ENCODE measurements around the gene AMBRA1. TPM values are rescaled to one million over a fixed set of nuclear protein-coding genes. Genes with fewer than 3 reads are reported as not detected.

The AMBRA1 gene
- total RNA-seq, 1 donor from 2014 or later: 36.9 TPM

DNA sequence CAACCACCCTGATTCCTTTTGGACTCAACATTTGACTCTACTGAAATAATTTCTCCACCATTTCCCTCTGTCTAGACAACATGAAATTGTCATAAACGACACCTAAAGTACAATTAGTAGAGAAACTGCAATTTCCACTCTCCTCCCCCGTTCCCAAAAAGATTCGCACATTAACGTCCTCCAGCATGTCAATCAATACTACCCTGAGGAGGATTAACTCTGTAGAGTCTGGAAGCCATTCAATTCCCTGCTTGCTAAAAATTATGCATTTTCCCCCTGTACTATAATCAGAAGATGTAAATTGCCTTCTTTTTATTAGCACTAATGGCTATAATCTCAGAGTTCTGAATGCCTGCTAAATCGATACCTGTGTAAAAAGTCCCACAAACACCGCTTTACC is 70.5 kb downstream of the AMBRA1 start:
- H3K27me3 Mint-ChIP-seq (ENCODE audit: unreplicated experiment): peaks cover 1% of the 10 kb centered on the region
- H3K27ac Mint-ChIP-seq (ENCODE audit: unreplicated experiment): no peak overlapping the region
- H3K4me1 Mint-ChIP-seq (ENCODE audit: unreplicated experiment): peaks cover 5% of the 10 kb centered on the region
- no peaks in the 10 kb centered on the region for H3K9me3 Mint-ChIP-seq (ENCODE audit: unreplicated experiment)
- no peak for DNase-seq (ENCODE audit: low spot score)
- H3K4me3 Mint-ChIP-seq (ENCODE audit: unreplicated experiment): no peak overlapping the region
- H3K36me3 Mint-ChIP-seq (ENCODE audit: low read depth, unreplicated experiment): no peaks in the 10 kb centered on the region
- TF ChIP-seq, protein P1, sequence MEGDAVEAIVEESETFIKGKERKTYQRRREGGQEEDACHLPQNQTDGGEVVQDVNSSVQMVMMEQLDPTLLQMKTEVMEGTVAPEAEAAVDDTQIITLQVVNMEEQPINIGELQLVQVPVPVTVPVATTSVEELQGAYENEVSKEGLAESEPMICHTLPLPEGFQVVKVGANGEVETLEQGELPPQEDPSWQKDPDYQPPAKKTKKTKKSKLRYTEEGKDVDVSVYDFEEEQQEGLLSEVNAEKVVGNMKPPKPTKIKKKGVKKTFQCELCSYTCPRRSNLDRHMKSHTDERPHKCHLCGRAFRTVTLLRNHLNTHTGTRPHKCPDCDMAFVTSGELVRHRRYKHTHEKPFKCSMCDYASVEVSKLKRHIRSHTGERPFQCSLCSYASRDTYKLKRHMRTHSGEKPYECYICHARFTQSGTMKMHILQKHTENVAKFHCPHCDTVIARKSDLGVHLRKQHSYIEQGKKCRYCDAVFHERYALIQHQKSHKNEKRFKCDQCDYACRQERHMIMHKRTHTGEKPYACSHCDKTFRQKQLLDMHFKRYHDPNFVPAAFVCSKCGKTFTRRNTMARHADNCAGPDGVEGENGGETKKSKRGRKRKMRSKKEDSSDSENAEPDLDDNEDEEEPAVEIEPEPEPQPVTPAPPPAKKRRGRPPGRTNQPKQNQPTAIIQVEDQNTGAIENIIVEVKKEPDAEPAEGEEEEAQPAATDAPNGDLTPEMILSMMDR (IDR thresholded peaks at IDR 0.05; ENCODE audit: unreplicated experiment): no peak

DNA sequence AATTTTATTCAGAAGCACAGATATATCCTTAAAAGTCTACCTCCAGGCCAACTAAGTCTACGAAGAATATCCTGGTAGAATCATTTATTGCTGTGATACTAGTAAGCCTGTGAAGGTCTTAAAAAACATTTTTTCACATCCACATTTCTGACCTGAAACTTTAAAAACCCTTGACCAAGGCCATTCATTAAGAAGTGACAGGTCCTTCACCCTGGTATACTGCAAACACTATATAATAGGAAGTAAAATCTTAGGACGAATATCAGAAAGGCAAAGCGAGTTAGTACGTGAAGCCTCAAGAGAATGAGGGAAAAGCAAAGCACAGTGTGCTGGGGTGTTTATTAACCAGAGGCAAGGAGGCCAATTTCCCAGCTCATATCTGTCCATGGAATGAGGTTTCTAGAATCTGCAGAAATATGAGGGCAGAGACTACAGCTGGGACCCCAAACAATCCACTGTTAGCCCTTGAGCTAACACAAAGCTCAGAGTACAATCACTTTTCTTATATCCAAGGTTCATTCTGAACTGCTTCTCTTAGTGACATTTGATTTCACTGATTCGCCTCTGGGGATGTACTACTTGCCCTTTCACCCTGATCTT is 71.0 kb downstream of the AMBRA1 start:
- Mint-ChIP-seq H3K4me1 (ENCODE audit: unreplicated experiment) (peaks cover 5% of the 10 kb centered on the region), H3K27me3 (ENCODE audit: unreplicated experiment) (peaks cover 1% of the 10 kb centered on the region), H3K4me3 (ENCODE audit: unreplicated experiment) (no peak overlapping the region), H3K27ac (ENCODE audit: unreplicated experiment) (no peak overlapping the region), H3K36me3 (ENCODE audit: low read depth, unreplicated experiment) (no peaks in the 10 kb centered on the region), H3K9me3 (ENCODE audit: unreplicated experiment) (no peaks in the 10 kb centered on the region)
- TF ChIP-seq, protein P1 (IDR thresholded peaks at IDR 0.05; ENCODE audit: unreplicated experiment): no peak
- DNase-seq (ENCODE audit: low spot score): no peak

DNA sequence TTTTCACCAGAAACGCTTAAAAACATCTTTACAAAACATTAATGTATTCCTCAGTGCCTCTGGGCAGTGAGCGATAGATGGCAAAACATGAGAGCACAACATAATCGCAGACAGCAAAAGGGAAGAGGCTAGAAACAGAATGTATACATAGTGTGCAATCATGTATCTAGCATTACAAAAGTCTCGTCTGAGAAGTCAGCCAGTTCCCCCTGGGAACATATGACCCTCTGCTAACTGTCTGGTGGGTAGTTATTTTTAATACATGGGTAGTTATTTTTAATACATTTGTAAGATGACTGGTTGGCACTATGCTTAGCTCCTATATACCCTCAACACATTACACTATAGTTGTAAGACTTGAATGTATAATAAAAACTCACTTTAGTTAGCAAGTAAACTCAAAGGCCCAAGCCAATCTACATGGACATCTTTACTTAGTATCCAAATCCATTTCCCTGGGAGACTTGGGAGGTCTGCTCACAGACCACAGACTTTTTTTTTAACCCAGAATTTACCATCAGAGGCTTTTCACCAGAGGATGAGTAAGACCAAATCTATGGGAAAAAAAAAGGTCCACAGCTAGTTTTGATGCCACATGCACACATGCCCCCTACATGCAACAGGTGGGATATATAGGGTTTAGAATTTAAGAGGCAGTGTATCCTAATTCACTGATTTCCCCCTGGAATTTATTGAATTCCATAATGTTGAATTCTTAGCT is 71.7 kb downstream of the AMBRA1 start:
- Mint-ChIP-seq H3K4me3 (ENCODE audit: unreplicated experiment) (no peak overlapping the region), H3K36me3 (ENCODE audit: low read depth, unreplicated experiment) (no peaks in the 10 kb centered on the region), H3K27me3 (ENCODE audit: unreplicated experiment) (peaks cover 1% of the 10 kb centered on the region), H3K9me3 (ENCODE audit: unreplicated experiment) (no peaks in the 10 kb centered on the region), H3K4me1 (ENCODE audit: unreplicated experiment) (peaks cover 5% of the 10 kb centered on the region), H3K27ac (ENCODE audit: unreplicated experiment) (no peak overlapping the region)
- DNase-seq (ENCODE audit: low spot score): no peak
- TF ChIP-seq, protein P1 (IDR thresholded peaks at IDR 0.05; ENCODE audit: unreplicated experiment): peak; percentile 45

DNA sequence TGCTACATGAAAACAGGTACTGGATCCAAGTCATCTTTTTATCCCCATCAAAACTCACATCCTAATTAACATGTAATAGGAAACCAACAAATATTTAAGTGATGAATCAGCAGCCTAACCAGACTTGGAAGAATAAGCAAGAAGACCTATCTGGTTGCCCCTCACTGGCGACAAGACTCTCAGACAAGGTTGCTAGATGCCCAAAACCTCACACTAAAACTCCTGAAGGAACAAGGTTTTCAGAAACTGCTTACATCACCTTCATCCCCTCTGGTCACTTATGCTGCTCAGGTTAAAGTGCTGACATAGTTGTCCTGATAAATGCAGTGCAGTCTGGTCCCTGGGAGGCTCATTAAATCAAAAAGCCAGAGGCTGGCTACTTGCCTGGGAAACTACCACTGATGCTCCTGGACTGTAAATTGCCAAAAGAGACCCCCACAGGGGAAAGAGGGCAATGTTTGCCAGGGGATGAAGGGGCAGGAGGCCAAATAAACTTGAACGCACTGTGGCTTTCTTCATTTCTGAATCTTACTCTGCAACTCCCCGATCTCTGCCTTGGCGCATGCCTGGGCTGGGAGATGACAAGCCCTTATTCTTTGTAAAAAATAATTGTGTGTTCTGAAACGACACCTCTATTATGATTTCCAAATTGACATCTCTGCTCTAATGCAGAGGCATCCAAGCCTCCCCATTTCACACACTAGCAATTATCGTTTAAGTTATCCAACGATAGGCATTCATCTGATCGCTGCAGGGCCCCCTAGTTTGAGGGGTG is 72.7 kb downstream of the AMBRA1 start:
- no peak for DNase-seq (ENCODE audit: low spot score)
- no peak overlapping the region for H3K27ac Mint-ChIP-seq (ENCODE audit: unreplicated experiment)
- H3K4me3 Mint-ChIP-seq (ENCODE audit: unreplicated experiment): no peak overlapping the region
- H3K36me3 Mint-ChIP-seq (ENCODE audit: low read depth, unreplicated experiment): no peaks in the 10 kb centered on the region
- peaks cover 5% of the 10 kb centered on the region for H3K4me1 Mint-ChIP-seq (ENCODE audit: unreplicated experiment)
- H3K9me3 Mint-ChIP-seq (ENCODE audit: unreplicated experiment): no peaks in the 10 kb centered on the region
- peaks cover 1% of the 10 kb centered on the region for H3K27me3 Mint-ChIP-seq (ENCODE audit: unreplicated experiment)
- TF ChIP-seq, protein P1 (IDR thresholded peaks at IDR 0.05; ENCODE audit: unreplicated experiment): no peak
